HG03342 (cell line): ENCODE results near the gene FBH1.
A peak's percentile ranks its signal among the peaks of the same experiment; 100 is the strongest.

Experiments used
- ATAC-seq: cut with Tn5 transposase; IDR thresholded peaks from one replicate; pipeline ENCODE4 v1.9.1; 2021; ENCODE audit warnings: mild to moderate bottlenecking, moderate library complexity; ENCODE audit not compliant: unreplicated experiment

Gene FBH1

DNA sequence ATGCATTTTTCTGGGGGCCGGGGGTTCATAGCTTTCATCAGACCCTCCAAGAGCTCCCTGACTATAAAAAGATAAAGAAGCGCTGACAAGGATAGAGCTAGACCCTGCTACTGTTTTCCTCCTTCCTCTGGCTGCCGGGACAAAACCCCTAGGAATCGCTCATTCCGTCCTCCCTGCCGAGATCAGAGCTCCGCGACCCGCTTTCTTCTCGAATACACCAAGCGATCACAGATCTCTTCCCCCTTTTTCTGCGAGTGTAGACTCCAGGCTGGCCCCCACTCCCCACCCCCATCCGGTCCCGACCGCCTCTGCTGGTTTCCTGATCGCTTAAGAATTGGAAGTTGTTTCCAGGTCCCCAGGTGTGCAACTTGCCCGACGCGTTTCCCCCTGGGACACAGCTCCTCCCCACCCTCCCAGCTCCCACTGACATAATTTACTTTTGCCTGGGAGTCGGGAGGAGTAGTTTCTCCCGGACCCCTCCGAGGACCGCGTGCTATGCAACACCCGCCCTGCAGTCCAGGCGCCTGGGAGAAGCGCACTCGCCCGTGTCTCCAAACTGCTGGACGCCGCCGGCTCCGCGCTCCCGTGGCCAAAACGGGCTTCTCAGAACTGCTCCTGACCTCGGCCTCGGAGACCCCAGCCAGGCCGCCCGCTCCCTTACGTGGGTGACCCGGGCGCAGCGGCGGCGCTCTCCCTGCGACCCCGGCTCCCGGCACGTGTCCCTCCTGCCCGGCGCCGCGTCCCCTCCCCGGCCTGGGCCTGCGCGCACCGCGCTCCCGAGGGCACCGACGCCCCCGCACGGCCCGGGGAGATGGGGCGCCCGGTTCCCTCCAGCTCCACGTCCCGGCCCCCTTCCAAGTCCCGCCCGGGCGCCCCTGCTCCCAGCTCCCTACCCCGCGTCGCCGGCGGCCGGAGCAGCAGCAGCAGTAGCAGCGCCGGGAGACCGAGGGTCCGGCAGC lies 86.7 kb downstream of the FBH1 start:
- ATAC-seq, result peak; percentile 12

DNA sequence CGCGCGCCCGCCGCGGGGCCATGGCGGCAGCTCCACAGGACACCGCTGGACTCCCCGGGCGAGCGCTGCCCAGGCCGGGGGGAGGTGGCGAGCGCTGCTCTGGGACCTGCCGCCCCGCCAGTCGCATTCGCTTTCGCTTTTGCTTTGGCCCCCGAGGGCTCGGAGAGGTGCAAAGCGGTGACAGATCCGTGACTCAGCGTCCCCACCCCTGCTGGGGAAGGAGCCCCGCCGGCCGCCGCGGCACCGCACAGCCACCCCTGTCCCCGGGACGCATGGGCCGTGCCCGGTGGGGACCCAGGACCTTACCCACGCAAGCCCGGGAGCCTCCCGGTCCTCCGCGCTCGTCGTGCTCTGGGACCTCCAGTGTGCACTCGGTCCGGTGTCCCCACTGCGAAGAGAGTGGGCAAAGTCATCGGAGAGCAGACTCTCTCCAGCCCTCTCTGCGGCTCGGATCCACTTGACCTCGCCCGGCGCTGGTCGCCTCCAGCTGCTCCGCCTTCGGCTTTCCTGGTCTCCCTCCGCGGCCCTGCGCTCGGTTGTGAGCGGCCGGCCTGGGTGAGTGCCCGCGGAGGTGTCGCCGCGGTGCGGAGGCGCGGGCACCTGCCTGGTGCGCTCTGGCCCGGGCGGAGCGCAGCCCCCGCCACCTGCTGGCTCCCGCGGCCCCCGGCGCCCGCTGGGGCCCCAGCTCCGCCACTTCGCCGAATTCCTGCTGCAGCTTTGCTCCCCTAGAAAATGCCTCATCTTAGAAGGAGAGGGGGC lies 87.6 kb downstream of the FBH1 start, which contains the start of gene IL15RA:
IL15RA (minus strand) TSS at position 73 of the 759 bp plus-strand sequence; CDS start at position 22, 51 bp downstream.
- peak; percentile 70 for ATAC-seq

DNA sequence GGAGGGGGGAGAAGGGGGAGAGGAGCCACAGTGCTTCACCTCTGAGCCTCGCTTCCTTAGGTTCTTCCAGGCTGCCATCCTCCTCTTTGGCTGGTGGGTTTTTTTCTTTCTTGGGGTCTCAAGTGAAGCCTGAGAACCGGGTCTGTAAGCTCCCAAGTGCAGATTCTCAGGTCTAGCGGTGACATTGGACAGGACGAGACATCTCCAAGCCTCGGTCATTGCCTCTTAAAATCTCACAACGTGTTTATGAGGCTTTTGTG lies 88.1 kb downstream of the FBH1 start:
- ATAC-seq, result no peak

DNA sequence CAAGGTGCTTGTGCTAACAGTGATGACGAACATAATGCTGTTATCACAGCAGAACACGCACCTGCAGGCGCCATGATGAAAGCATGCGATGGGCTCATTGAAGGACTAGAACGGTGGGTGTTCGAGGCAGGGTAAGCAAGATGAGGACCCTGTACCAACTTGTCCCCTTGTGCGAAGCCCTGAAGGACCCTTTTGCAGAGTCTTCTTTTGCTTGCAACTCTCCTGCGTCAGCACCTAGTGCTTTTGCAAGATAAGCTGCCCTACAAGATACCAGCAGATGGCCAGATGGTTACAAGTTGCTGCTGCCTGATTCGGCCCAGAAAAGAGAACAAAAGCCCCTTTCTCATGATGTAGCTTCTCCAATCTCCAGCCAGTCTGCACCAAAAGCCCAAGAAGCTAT lies 91.5 kb downstream of the FBH1 start:
- ATAC-seq, result no peak

DNA sequence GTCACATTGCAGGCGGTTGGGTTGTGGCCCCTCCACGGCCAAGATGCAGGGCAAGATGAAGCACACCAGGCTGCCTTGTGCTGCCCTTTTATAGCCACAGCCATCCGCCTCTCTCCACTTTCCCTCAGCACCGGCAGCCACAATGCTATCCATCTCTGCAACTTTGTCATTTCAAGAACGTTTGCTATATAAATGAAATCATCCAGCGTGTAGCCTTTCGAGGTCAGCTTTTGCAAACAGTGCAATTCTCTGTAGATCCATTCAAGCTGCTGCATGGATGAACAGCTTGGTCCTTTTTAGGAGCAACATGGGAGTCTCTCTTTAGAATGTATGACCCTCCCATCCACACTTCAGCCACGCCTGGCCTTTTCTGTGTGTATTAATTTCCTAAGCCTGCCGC lies 93.7 kb downstream of the FBH1 start:
- ATAC-seq, result no peak

DNA sequence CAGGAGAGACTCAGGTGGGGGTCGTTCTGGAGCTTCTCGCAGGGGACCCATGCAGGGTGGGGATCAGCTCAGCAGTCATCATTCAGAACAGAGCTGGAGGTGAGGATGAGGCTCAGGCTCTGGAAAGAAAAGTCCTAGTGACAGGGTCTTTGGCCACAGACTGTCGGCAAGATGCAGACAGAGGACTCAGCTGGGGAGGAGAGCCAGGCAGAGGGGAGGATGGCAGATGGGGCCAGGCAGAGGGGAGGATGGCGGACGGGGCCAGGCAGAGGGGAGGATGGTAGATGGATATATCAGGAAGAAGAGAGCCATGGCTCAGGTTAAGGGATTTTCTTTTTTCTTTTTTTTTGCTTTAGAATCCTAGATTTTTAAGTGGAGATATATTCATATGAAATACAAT lies 95.0 kb downstream of the FBH1 start:
- no peak for ATAC-seq
